Neutrophil (primary cell): ENCODE measurements around the gene ILK.

Source experiments
- H3K27ac ChIP-seq: fragments of 200-600 bp; sonication (generic); 2 replicates; pipeline ENCODE4 v1.5.1; 2016; ENCODE audit warnings: mild to moderate bottlenecking, moderate library complexity
- H3K27me3 ChIP-seq: fragments of 200-600 bp; sonication (generic); 2 replicates; pipeline ENCODE4 v1.6.0; 2016; ENCODE audit warnings: mild to moderate bottlenecking
- H3K36me3 ChIP-seq: fragments of 200-600 bp; sonication (generic); 2 replicates; pipeline ENCODE4 v1.5.1; 2017
- H3K4me1 ChIP-seq, 2 experiments: fragments of 200-600 bp in 1 of 2; sonication (generic) in 1 of 2; 1 replicate in 1 of 2; 2 replicates in 1 of 2; pipeline versions ENCODE4 v1.5.1 to v1.6.1; 2013 to 2016; ENCODE audit warnings: low read depth in 1 of 2, low read length in 1 of 2, mild to moderate bottlenecking in 1 of 2, moderate library complexity in 1 of 2; ENCODE audit not compliant: control insufficient read depth in 1 of 2, insufficient read depth in 1 of 2
- H3K4me3 ChIP-seq, 2 experiments: fragments of 200-600 bp in 1 of 2; sonication (generic) in 1 of 2; 1 replicate in 1 of 2; 2 replicates in 1 of 2; pipeline ENCODE4 v1.5.1; 2013 to 2016; ENCODE audit warnings: low read depth in 1 of 2, low read length in 1 of 2, mild to moderate bottlenecking in 1 of 2, moderate library complexity in 1 of 2
- H3K9me3 ChIP-seq: fragments of 200-600 bp; sonication (generic); 2 replicates; pipeline ENCODE4 v1.5.1; 2016
- TF ChIP-seq, protein P1 (sequence below): fragments of 200-600 bp; sonication (generic); IDR thresholded peaks from 2 replicates; pipeline ENCODE4 v1.5.1; 2016; ENCODE audit warnings: antibody characterized with exemption

The ILK gene

DNA sequence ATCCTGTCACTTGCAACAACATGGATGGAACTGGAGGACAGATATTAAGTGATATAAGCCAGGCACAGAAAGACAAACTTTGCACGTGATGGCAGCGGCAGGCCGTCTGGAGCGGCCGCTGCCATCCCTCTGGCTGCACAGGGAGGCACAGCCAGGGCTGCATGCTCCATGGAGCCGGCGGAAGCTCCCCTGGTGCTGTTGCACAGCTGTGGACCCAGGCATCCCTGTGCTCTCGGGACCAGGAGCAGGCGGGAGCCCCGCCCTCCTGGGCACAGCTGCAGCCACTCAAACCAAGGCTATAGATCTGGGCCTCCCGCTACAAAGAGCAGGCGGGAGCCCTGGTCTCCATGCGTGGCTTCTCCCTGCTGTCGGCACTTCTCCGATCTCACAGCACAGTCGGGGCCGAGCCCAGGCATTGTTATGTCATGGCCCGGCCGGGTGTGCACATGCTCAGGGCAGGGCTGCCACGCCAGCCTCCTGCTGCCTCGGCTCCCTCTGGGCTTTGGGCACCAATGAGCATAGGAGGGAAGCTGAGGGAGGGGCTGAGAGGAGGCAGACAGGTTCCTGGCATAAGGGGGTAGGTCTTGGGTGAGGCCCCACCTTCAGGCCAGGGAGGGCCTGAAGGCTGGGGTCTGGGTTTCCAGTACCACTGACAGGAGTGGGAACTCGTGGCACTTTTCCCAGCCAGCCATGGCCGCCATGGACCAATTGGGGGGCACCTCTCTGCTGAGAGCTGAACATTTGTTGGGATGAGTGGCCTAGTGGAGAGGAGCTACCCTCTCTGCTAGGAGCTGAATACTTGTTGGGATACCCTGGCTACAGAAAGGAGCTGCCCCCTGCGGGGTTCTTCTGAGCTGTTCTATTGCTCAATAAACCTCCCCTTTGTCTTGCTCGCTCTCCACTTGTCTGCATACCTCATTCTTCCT is 16.9 kb upstream of the ILK start:
- Histone ChIP-seq H3K36me3 (no peaks in the 10 kb centered on the region), H3K9me3 (no peaks in the 10 kb centered on the region), H3K27ac (no peak overlapping the region), H3K4me3 (no peak overlapping the region), H3K27me3 (no peaks in the 10 kb centered on the region), H3K4me1 (no peaks in the 10 kb centered on the region)
- TF ChIP-seq, protein P1, sequence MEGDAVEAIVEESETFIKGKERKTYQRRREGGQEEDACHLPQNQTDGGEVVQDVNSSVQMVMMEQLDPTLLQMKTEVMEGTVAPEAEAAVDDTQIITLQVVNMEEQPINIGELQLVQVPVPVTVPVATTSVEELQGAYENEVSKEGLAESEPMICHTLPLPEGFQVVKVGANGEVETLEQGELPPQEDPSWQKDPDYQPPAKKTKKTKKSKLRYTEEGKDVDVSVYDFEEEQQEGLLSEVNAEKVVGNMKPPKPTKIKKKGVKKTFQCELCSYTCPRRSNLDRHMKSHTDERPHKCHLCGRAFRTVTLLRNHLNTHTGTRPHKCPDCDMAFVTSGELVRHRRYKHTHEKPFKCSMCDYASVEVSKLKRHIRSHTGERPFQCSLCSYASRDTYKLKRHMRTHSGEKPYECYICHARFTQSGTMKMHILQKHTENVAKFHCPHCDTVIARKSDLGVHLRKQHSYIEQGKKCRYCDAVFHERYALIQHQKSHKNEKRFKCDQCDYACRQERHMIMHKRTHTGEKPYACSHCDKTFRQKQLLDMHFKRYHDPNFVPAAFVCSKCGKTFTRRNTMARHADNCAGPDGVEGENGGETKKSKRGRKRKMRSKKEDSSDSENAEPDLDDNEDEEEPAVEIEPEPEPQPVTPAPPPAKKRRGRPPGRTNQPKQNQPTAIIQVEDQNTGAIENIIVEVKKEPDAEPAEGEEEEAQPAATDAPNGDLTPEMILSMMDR = no peak

- H3K36me3 ChIP-seq = no peaks in the 10 kb centered on the region
- no peaks in the 10 kb centered on the region for H3K4me1 ChIP-seq
- no peaks in the 10 kb centered on the region for H3K27me3 ChIP-seq
- no peak overlapping the region for H3K27ac ChIP-seq
- no peak overlapping the region for H3K4me3 ChIP-seq
- TF ChIP-seq, protein P1 = no peak
- no peaks in the 10 kb centered on the region for H3K9me3 ChIP-seq
Measured at GRCh38 chr11:6587360-6587953, 16.1 kb upstream of the ILK start.

DNA sequence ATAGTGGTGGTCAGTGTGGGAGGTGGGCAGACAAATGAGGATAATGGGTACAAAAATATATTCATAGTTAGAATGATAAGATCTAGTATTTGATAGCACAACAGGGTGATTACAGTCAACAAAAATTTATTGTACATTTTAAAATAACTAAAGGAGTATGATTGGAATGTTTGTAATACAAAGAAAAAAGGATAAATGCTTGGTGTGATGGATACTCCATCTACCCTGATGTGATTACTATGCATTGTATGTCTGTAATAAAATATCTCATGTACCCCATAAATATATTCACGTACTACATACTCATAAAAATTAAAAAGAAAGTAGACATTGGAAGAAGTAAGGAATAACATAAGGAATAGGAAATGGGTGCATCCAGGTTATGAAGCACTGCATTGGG is 15.6 kb upstream of the ILK start:
- TF ChIP-seq, protein P1 = no peak
- Histone ChIP-seq H3K4me1 (no peaks in the 10 kb centered on the region), H3K36me3 (no peaks in the 10 kb centered on the region), H3K27ac (no peak overlapping the region), H3K4me3 (no peak overlapping the region), H3K9me3 (no peaks in the 10 kb centered on the region), H3K27me3 (no peaks in the 10 kb centered on the region)

- Histone ChIP-seq H3K4me3 (no peak overlapping the region), H3K36me3 (peaks cover 37% of the 10 kb centered on the region), H3K27ac (no peak overlapping the region), H3K27me3 (no peaks in the 10 kb centered on the region), H3K9me3 (no peaks in the 10 kb centered on the region), H3K4me1 (no peaks in the 10 kb centered on the region)
- TF ChIP-seq, protein P1 = no peak
Measured at GRCh38 chr11:6594142-6594768, 9.3 kb upstream of the ILK start.

DNA sequence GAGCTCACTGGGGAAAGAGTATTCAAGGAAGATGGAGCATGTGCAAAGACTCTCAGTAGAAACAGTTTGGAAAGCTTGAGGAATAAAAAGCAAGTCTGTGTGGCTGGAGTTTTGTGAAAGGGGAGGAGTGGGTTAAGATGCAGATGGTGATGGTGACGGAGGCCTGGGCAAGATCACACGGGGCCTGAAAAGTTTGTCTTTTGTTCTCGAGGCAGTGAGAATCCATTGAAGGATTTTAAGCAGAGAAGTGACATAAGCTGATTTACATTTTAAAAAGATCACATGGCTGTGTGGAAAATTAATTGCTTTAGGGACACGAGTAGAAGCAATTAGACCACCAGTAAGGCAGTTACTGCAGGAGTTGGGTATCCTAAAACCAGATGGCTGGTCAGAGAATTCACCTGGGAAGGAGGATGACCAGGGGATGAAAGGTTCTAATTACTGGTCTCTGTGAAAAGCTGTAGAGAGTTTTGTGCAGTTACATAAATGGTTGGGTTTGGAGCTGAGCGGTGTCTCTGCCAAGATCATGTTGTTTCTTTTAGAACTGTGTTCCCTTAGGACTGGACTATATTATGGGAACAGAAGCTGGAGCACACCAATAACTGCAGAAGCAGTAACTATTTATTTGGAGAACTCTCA is 7.2 kb upstream of the ILK start:
- Histone ChIP-seq H3K27ac (no peak overlapping the region), H3K4me3 (no peak overlapping the region), H3K27me3 (no peaks in the 10 kb centered on the region), H3K9me3 (no peaks in the 10 kb centered on the region), H3K36me3 (peaks cover 58% of the 10 kb centered on the region), H3K4me1 (no peaks in the 10 kb centered on the region)
- TF ChIP-seq, protein P1 = no peak
